Measurements from ENCODE around the gene SLC6A17. TPM values are rescaled to one million over a fixed set of nuclear protein-coding genes. Genes with fewer than 3 reads are reported as not detected.

Gene SLC6A17
- total and polyA plus RNA-seq, 9 of the 15 experiments (the other 6 are each of a cell fraction or from before 2014, with no cell fraction given), result not detected

GRCh38 chr1:110123224-110123623, 27.1 kb upstream of the SLC6A17 start:
- Histone ChIP-seq H3K36me3 (ENCODE audit: control insufficient read depth, insufficient read depth, low read length) (no peaks in the 10 kb centered on the region), H3K79me2 (ENCODE audit: control insufficient read depth, insufficient read depth, low read length) (no peaks in the 10 kb centered on the region), H3K27ac (ENCODE audit: extremely low read depth, low read depth, low read length) (no peak overlapping the region), H3K27me3 (ENCODE audit: control insufficient read depth in 2 of 2, insufficient read depth in 2 of 2, low read length in 2 of 2) (peaks cover under 1 to 12% of the 10 kb centered on the region in 2 experiments; a peak in 2 of 5 replicates), H2AFZ (ENCODE audit: low read depth, low read length) (no peak overlapping the region), H3K4me3 (no peak overlapping the region), H3K4me2 (ENCODE audit: insufficient read depth, low read length) (no peak overlapping the region), H3K9me1 (ENCODE audit: control insufficient read depth, insufficient read depth, low read length) (no peaks in the 10 kb centered on the region), H3K9me3 (replicated peaks; ENCODE audit: control insufficient read depth, insufficient read depth, low read depth, low read length) (peaks cover 2% of the 10 kb centered on the region), H3K4me1 (replicated peaks in 1 of 2; ENCODE audit: control insufficient read depth in 2 of 2, insufficient read depth in 2 of 2, low read length in 2 of 2) (no peaks in the 10 kb centered on the region), H3K9ac (ENCODE audit: insufficient read depth in 1 of 2, low read depth in 2 of 2, low read length in 2 of 2) (no peak overlapping the region), H4K20me1 (replicated peaks; ENCODE audit: control insufficient read depth, insufficient read depth, low read length) (no peaks in the 10 kb centered on the region)
- ChIA-PET POLR2A (interaction anchor here (0.7 to 2.3 kb wide), 3 partner anchors 11 to 25 kb away, joined by 3 to 7 read pairs (median 6); partner anchors contain the start of gene UBL4B), CTCF (ENCODE audit: low intra/inter-chr PET ratio) (no interaction called here)
- FAIRE-seq (no peak), DNase-seq (ENCODE audit: extremely low read depth in 1 of 4, low spot score in 3 of 4) (no peak), ATAC-seq (no peak)
- BruUV-seq (replicated peaks), result no TSS peak
- 3% methylated on average over 3 of the region's 3 CpGs for WGBS (ENCODE audit: insufficient coverage, low coverage, missing lambda C conversion rate)
- in situ Hi-C loops (cut with MboI), result no loop called here
- intact Hi-C loops (cut with micrococcal nuclease), result no loop called here
- TF ChIP-seq ELK3 (CRISPR knock-in tag; IDR thresholded peaks at IDR 0.05) (no peak), BMI1 (IDR thresholded peaks at IDR 0.05; ENCODE audit: low read length) (no peak), RFX7 (CRISPR knock-in tag; IDR thresholded peaks at IDR 0.05) (no peak), TAF15 (IDR thresholded peaks at IDR 0.05; ENCODE audit: low read depth, low read length) (no peak), DEAF1 (CRISPR knock-in tag; IDR thresholded peaks at IDR 0.05) (no peak), BDP1 (IDR thresholded peaks at IDR 0.05; ENCODE audit: insufficient read depth, insufficient read length) (no peak), LARP7 (IDR thresholded peaks at IDR 0.05) (no peak), HNRNPLL (IDR thresholded peaks at IDR 0.05; ENCODE audit: low read depth, low read length, poor library complexity, severe bottlenecking) (no peak), ZBTB17 (CRISPR knock-in tag; IDR thresholded peaks at IDR 0.05) (no peak), HOMEZ (CRISPR knock-in tag; IDR thresholded peaks at IDR 0.05) (no peak), HDAC6 (IDR thresholded peaks at IDR 0.05; ENCODE audit: low read depth, low read length) (no peak), SRSF7 (optimal IDR thresholded peaks at IDR 0.05; ENCODE audit: low read depth, low read length) (no peak), ATF6 (CRISPR knock-in tag; IDR thresholded peaks at IDR 0.05) (no peak), TCF7 (IDR thresholded peaks at IDR 0.05; ENCODE audit: borderline replicate concordance) (no peak), TOE1 (IDR thresholded peaks at IDR 0.05; ENCODE audit: borderline replicate concordance) (no peak), TOE1 (CRISPR knock-in tag; IDR thresholded peaks at IDR 0.05; ENCODE audit: borderline replicate concordance, low read depth) (no peak)

Data from K562 (cell line).